ENCODE measurements around the gene AQP12A. TPM values are rescaled to one million over a fixed set of nuclear protein-coding genes. Genes with fewer than 3 reads are reported as not detected.

Gene AQP12A
- polyA plus RNA-seq, 1 of the 3 experiments (the other 2 are of a cell fraction), result not detected

DNA sequence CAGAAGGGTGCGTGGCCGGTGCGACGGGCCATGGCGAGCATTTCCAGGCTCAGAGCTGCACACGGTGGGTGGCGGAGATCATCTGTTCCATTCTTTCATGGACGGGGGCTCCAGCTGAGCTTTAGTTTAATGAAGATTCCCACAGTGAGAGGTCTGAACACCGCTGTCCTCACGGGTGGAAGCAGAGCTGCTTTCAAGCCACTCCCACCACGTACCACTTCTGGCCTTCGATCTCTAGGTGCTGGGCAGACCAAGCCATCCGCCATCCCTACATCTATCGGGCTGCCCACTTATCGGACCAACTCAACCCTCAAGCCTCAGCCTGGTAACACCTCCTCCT, 47.9 kb upstream of the AQP12A start:
- Histone ChIP-seq H3K4me2 (no peak overlapping the region), H3F3A (replicated peaks; ENCODE audit: insufficient read depth) (no peaks in the 10 kb centered on the region), H3K27ac (ENCODE audit: low read depth in 2 of 2, low read length in 1 of 2) (no peak overlapping the region), H3K79me2 (ENCODE audit: insufficient read depth) (no peaks in the 10 kb centered on the region), H3K4me3 (ENCODE audit: low read depth in 2 of 2, low read length in 1 of 2) (no peak overlapping the region), H3K9ac (no peak overlapping the region), H3K27me3 (ENCODE audit: insufficient read depth) (no peaks in the 10 kb centered on the region; the same call in 1 of the 2 replicates), H3K9me2 (no peaks in the 10 kb centered on the region), H3K4me1 (ENCODE audit: control insufficient read depth in 1 of 2, insufficient read depth in 2 of 2, low read depth in 1 of 2, low read length in 1 of 2) (no peaks in the 10 kb centered on the region; a peak in 1 of 4 replicates), H3K9me3 (no peaks in the 10 kb centered on the region), H3K36me3 (replicated peaks in 1 of 2; ENCODE audit: control insufficient read depth in 1 of 2, insufficient read depth in 2 of 2, low read length in 1 of 2) (no peaks in the 10 kb centered on the region), H4K20me1 (ENCODE audit: insufficient read depth) (no peaks in the 10 kb centered on the region), H2AFZ (ENCODE audit: low read depth) (no peak overlapping the region)
- ChIA-PET POLR2A (no interaction called here), CTCF (interaction anchor here (1.1 to 1.2 kb wide), 2 partner anchors 24 to 197 kb away, joined by 3 to 5 read pairs; no protein-coding TSS in a partner anchor)
- no peak for DNase-seq
- TF ChIP-seq JUND (IDR thresholded peaks at IDR 0.05) (no peak), FOSL2 (IDR thresholded peaks at IDR 0.05; ENCODE audit: borderline replicate concordance, low read depth) (no peak), EZH2phosphoT487 (IDR thresholded peaks at IDR 0.05; ENCODE audit: borderline replicate concordance, low read depth) (no peak), PBX3 (IDR thresholded peaks at IDR 0.05) (no peak), MAX (IDR thresholded peaks at IDR 0.05; ENCODE audit: low read depth) (no peak), RFX5 (IDR thresholded peaks at IDR 0.05; ENCODE audit: low read length) (no peak), YY1 (IDR thresholded peaks at IDR 0.05; ENCODE audit: low read depth) (no peak), FOXJ3 (CRISPR knock-in tag; IDR thresholded peaks at IDR 0.05) (no peak), SIN3A (IDR thresholded peaks at IDR 0.05; ENCODE audit: borderline replicate concordance, low read depth, low read length) (no peak), RAD21 (IDR thresholded peaks at IDR 0.05; ENCODE audit: low read length) (no peak), POLR2AphosphoS5 (IDR thresholded peaks at IDR 0.05; ENCODE audit: low read depth, low read length) (no peak), GABPA (IDR thresholded peaks at IDR 0.05; ENCODE audit: low read depth) (no peak), TAF1 (IDR thresholded peaks at IDR 0.05; ENCODE audit: borderline replicate concordance, low read depth, low read length) (no peak), ELF1 (IDR thresholded peaks at IDR 0.05) (no peak), GATA2 (CRISPR knock-in tag; IDR thresholded peaks at IDR 0.05) (no peak)
- TF ChIP-seq, protein P1, sequence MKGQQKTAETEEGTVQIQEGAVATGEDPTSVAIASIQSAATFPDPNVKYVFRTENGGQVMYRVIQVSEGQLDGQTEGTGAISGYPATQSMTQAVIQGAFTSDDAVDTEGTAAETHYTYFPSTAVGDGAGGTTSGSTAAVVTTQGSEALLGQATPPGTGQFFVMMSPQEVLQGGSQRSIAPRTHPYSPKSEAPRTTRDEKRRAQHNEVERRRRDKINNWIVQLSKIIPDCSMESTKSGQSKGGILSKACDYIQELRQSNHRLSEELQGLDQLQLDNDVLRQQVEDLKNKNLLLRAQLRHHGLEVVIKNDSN (IDR thresholded peaks at IDR 0.05; ENCODE audit: borderline replicate concordance, low read depth), result no peak
- 69% methylated on average over 11 of the region's 15 CpGs for WGBS (ENCODE audit: low lambda C conversion rate)

DNA sequence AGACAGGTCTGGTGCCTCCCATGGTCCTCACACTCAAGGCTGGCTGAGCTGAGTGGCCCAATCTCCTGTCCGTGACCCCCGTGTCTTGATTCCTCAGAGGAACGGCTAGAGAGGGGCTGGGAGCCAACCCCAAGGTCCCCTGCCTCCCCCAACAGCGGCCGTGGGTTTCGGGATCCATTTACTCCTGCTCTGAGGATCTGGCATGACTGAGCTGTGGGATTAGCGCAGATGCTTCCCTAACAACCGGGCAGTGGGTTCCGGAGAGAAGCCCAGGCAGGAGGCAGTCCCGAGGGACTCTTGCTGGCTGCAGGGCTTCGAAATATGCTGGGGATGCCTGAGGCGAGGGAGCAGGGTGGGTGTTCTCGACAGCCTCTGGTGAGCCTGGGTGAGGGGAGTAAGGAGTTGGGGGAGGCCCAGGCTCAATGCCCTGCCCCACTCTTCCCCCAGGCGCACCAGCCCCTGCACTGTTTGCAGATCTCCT, 47.5 kb upstream of the AQP12A start:
- H4K20me1 ChIP-seq (ENCODE audit: insufficient read depth), result no peaks in the 10 kb centered on the region
- POLR2A ChIA-PET, result no interaction called here
- no peaks in the 10 kb centered on the region for H3K79me2 ChIP-seq (ENCODE audit: insufficient read depth)
- H3K9ac ChIP-seq, result no peak overlapping the region
- H3K4me2 ChIP-seq, result no peak overlapping the region
- no peaks in the 10 kb centered on the region for H3F3A ChIP-seq (replicated peaks; ENCODE audit: insufficient read depth)
- WGBS (ENCODE audit: low lambda C conversion rate), result 45% methylated on average over 4 of the region's 14 CpGs
- no peak overlapping the region for H3K4me3 ChIP-seq (ENCODE audit: low read depth in 2 of 2, low read length in 1 of 2)
- no peaks in the 10 kb centered on the region for H3K9me2 ChIP-seq
- no peaks in the 10 kb centered on the region for H3K9me3 ChIP-seq
- DNase-seq, result peak; percentile 32
- no peaks in the 10 kb centered on the region; a peak in 1 of 4 replicates for H3K4me1 ChIP-seq (ENCODE audit: control insufficient read depth in 1 of 2, insufficient read depth in 2 of 2, low read depth in 1 of 2, low read length in 1 of 2)
- H3K27ac ChIP-seq (ENCODE audit: low read depth in 2 of 2, low read length in 1 of 2), result no peak overlapping the region
- H2AFZ ChIP-seq (ENCODE audit: low read depth), result no peak overlapping the region
- TF ChIP-seq USF2 (IDR thresholded peaks at IDR 0.05; ENCODE audit: borderline replicate concordance, low read depth, low read length), result no peak
- TF ChIP-seq FOXM1 (IDR thresholded peaks at IDR 0.05; ENCODE audit: low read depth), result no peak
- TF ChIP-seq NRF1 (IDR thresholded peaks at IDR 0.05; ENCODE audit: low read depth, low read length), result no peak
- no peak for TF ChIP-seq FOXJ3 (CRISPR knock-in tag; IDR thresholded peaks at IDR 0.05)
- TF ChIP-seq CTCF (IDR thresholded peaks at IDR 0.05), result no peak
- CTCF ChIA-PET, result interaction anchor here (1.2 kb wide), 1 partner anchor 196 kb away, joined by 5 read pairs; no protein-coding TSS in a partner anchor
- no peaks in the 10 kb centered on the region; the same call in 1 of the 2 replicates for H3K27me3 ChIP-seq (ENCODE audit: insufficient read depth)
- H3K36me3 ChIP-seq (replicated peaks in 1 of 2; ENCODE audit: control insufficient read depth in 1 of 2, insufficient read depth in 2 of 2, low read length in 1 of 2), result no peaks in the 10 kb centered on the region

All from SK-N-SH (cell line).